ENCODE data around the gene ELFN2.

Gene ELFN2

DNA sequence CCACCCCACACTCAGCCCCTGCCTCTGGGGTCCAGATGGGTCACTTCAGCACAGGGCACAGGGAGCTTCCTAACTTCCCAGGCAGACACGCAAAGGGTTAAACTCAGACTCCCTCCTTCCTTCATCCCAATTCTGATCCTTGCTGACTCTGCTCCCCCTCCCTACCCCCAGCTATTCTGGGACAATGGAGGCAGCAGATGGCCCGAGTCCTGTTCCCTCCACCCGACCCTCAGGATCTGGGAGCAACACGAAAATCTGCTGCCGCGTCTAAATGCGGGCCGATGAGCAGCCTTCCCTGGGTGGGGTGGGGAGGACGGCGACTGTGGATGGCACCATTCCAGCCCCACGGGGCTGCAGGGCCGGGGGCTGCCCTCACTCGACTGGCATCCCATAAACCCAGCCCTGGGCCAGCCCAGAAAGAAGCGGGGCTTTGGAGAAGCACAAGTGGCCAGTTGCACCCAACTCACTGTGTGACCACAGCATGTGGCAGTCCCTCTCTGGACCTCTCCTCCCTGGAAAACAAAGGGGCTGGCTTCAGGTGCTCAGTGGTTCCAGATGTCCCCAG lies 40.2 kb upstream of the ELFN2 start:
- Histone ChIP-seq H3K36me3 (ENCODE audit: control insufficient read depth, insufficient read depth, low read length) (no peaks in the 10 kb centered on the region), H3K4me1 (ENCODE audit: control insufficient read depth, insufficient read depth, low read length) (no peaks in the 10 kb centered on the region), H3K27ac (ENCODE audit: low read depth, low read length) (no peak overlapping the region), H3K4me3 (ENCODE audit: low read depth, low read length) (no peak overlapping the region), H3K27me3 (ENCODE audit: control insufficient read depth, insufficient read depth, low read length) (no peaks in the 10 kb centered on the region), H3K9me3 (ENCODE audit: control insufficient read depth, insufficient read depth, low read length) (no peaks in the 10 kb centered on the region), H3K9ac (ENCODE audit: low read depth, low read length) (no peak overlapping the region)

DNA sequence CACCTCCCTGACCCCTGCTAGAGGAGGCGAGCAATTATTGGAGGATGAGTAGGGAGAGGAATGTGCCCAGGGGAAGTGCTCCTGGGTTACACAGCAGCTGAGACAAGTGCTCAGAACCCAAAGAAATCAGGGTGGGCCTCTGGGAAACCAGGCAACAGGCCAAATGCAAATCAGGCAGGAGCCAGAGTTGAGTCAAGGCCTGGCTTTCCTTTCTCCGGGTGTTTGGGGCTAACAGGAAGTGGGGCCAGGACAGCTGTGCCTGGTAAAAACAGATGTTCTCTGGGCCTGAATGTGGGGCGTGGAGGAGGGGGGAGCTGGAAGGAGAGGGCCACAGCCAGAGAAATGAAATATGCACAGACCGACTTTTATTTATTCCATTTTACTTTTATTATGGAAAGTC lies 36.9 kb upstream of the ELFN2 start:
- Histone ChIP-seq H3K4me3 (ENCODE audit: low read depth, low read length) (no peak overlapping the region), H3K36me3 (ENCODE audit: control insufficient read depth, insufficient read depth, low read length) (no peaks in the 10 kb centered on the region), H3K9me3 (ENCODE audit: control insufficient read depth, insufficient read depth, low read length) (no peaks in the 10 kb centered on the region), H3K27ac (ENCODE audit: low read depth, low read length) (no peak overlapping the region), H3K9ac (ENCODE audit: low read depth, low read length) (no peak overlapping the region), H3K4me1 (ENCODE audit: control insufficient read depth, insufficient read depth, low read length) (no peaks in the 10 kb centered on the region), H3K27me3 (ENCODE audit: control insufficient read depth, insufficient read depth, low read length) (no peaks in the 10 kb centered on the region)

DNA sequence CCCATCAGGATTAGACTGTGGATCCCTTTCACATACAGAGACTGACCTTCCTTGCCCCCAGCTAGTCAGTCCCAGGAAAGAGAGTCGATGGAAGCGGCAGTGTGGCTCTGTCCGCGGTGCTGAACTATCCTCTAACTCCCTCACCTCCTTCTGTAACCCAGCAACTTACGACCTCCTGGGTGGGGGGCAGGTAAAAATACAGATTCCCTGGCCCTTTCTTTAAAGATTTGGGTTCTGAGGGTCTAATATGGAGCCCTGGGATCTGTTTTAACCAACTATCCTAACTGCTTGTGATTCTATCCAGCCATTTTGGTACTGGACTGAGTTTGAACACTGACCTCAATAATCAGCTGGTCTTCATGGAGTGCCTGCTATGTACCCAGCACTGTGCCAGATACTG lies 35.7 kb upstream of the ELFN2 start:
- no peaks in the 10 kb centered on the region for H3K36me3 ChIP-seq (ENCODE audit: control insufficient read depth, insufficient read depth, low read length)
- H3K4me3 ChIP-seq (ENCODE audit: low read depth, low read length) = no peak overlapping the region
- H3K9ac ChIP-seq (ENCODE audit: low read depth, low read length) = no peak overlapping the region
- no peak overlapping the region for H3K27ac ChIP-seq (ENCODE audit: low read depth, low read length)
- no peaks in the 10 kb centered on the region for H3K9me3 ChIP-seq (ENCODE audit: control insufficient read depth, insufficient read depth, low read length)
- H3K27me3 ChIP-seq (ENCODE audit: control insufficient read depth, insufficient read depth, low read length) = no peaks in the 10 kb centered on the region
- no peaks in the 10 kb centered on the region for H3K4me1 ChIP-seq (ENCODE audit: control insufficient read depth, insufficient read depth, low read length)

DNA sequence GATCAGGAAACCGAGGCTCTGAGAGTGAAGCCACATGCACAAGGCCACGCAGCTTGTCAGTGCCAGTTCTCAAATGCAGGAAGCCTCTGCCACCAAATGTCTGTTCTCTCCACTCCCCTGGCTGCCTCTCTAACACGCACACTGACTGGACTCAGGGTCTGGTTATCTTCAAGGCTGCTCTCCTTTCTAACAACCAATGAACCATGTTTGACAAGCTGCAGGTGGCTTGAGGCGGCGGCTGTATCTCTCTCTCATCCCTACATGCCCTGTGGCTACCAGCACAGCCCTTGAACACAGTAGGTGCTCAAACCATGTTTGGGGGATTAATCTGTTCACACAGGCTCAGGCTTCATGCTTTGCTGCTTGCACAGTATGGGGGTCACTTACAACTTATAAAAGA lies 35.2 kb upstream of the ELFN2 start:
- Histone ChIP-seq H3K4me3 (ENCODE audit: low read depth, low read length) (no peak overlapping the region), H3K9me3 (ENCODE audit: control insufficient read depth, insufficient read depth, low read length) (no peaks in the 10 kb centered on the region), H3K27ac (ENCODE audit: low read depth, low read length) (no peak overlapping the region), H3K27me3 (ENCODE audit: control insufficient read depth, insufficient read depth, low read length) (no peaks in the 10 kb centered on the region), H3K4me1 (ENCODE audit: control insufficient read depth, insufficient read depth, low read length) (no peaks in the 10 kb centered on the region), H3K9ac (ENCODE audit: low read depth, low read length) (no peak overlapping the region), H3K36me3 (ENCODE audit: control insufficient read depth, insufficient read depth, low read length) (no peaks in the 10 kb centered on the region)

DNA sequence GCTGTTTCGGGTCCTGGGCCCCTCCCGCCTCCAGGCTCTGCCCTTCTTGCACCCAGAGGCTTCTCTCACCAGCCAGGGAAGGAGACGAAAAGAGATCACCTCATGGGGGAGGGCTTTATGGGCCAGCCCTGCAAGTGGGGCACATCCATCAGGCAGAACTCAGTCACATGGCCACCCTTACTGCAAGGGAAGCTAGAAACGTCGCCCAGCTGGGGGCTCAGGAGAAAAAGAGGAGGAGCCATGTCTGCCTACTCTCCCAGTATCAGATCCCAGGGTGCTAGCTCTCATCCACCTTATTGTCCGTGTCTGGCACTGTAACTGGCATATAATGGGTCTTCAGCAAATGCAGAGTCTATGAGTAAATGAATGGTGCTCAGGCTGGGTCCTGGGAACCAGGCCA lies 34.7 kb upstream of the ELFN2 start:
- no peak overlapping the region for H3K27ac ChIP-seq (ENCODE audit: low read depth, low read length)
- no peaks in the 10 kb centered on the region for H3K27me3 ChIP-seq (ENCODE audit: control insufficient read depth, insufficient read depth, low read length)
- no peak overlapping the region for H3K9ac ChIP-seq (ENCODE audit: low read depth, low read length)
- no peaks in the 10 kb centered on the region for H3K36me3 ChIP-seq (ENCODE audit: control insufficient read depth, insufficient read depth, low read length)
- no peaks in the 10 kb centered on the region for H3K9me3 ChIP-seq (ENCODE audit: control insufficient read depth, insufficient read depth, low read length)
- no peak overlapping the region for H3K4me3 ChIP-seq (ENCODE audit: low read depth, low read length)
- H3K4me1 ChIP-seq (ENCODE audit: control insufficient read depth, insufficient read depth, low read length) = no peaks in the 10 kb centered on the region

DNA sequence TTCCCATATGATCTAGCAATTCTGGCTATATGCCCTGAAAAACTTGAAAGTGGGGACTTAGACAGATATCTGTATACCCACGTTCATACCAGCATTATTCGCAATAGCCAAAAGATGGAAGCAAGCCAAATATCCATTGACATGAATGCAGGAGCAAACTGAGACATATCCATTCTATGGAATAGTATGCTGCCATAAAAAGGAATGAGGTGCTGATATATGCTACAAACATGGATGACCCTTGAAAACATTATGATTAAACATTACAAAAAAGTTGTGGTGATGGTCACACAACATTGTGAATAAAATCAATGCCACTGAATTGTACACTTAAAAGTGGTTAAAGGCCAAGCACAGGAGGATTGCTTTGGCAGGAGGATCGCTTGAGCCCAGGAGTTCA lies 33.4 kb upstream of the ELFN2 start:
- Histone ChIP-seq H3K36me3 (ENCODE audit: control insufficient read depth, insufficient read depth, low read length) (no peaks in the 10 kb centered on the region), H3K4me1 (ENCODE audit: control insufficient read depth, insufficient read depth, low read length) (peaks cover 8% of the 10 kb centered on the region; the same call in 1 of the 2 replicates), H3K9ac (ENCODE audit: low read depth, low read length) (no peak overlapping the region), H3K4me3 (ENCODE audit: low read depth, low read length) (no peak overlapping the region), H3K27me3 (ENCODE audit: control insufficient read depth, insufficient read depth, low read length) (no peaks in the 10 kb centered on the region), H3K27ac (ENCODE audit: low read depth, low read length) (no peak overlapping the region), H3K9me3 (ENCODE audit: control insufficient read depth, insufficient read depth, low read length) (no peaks in the 10 kb centered on the region)

DNA sequence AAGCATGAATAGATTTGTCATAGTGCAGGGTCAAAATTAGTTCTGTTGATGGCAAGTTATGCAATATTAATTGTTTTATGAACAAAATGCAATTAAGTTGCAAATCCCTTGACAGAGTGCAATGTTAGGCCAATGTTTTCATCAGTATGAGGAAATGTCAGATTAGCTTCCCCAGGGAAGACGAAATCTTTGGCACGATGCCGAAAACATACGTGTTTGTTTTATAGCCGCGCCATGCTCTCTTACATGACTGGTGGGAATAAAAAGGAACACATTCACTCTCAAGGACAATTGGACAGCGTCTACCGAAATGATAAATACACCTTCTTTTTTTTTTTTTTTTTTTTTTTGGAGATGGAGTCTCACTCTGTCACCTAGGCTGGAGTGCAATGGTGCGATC lies 31.9 kb upstream of the ELFN2 start:
- H3K4me3 ChIP-seq (ENCODE audit: low read depth, low read length) = no peak overlapping the region
- H3K4me1 ChIP-seq (ENCODE audit: control insufficient read depth, insufficient read depth, low read length) = peaks cover 10% of the 10 kb centered on the region; the same call in 1 of the 2 replicates
- no peaks in the 10 kb centered on the region for H3K36me3 ChIP-seq (ENCODE audit: control insufficient read depth, insufficient read depth, low read length)
- H3K27ac ChIP-seq (ENCODE audit: low read depth, low read length) = no peak overlapping the region
- H3K9ac ChIP-seq (ENCODE audit: low read depth, low read length) = no peak overlapping the region
- H3K9me3 ChIP-seq (ENCODE audit: control insufficient read depth, insufficient read depth, low read length) = no peaks in the 10 kb centered on the region
- no peaks in the 10 kb centered on the region for H3K27me3 ChIP-seq (ENCODE audit: control insufficient read depth, insufficient read depth, low read length)

DNA sequence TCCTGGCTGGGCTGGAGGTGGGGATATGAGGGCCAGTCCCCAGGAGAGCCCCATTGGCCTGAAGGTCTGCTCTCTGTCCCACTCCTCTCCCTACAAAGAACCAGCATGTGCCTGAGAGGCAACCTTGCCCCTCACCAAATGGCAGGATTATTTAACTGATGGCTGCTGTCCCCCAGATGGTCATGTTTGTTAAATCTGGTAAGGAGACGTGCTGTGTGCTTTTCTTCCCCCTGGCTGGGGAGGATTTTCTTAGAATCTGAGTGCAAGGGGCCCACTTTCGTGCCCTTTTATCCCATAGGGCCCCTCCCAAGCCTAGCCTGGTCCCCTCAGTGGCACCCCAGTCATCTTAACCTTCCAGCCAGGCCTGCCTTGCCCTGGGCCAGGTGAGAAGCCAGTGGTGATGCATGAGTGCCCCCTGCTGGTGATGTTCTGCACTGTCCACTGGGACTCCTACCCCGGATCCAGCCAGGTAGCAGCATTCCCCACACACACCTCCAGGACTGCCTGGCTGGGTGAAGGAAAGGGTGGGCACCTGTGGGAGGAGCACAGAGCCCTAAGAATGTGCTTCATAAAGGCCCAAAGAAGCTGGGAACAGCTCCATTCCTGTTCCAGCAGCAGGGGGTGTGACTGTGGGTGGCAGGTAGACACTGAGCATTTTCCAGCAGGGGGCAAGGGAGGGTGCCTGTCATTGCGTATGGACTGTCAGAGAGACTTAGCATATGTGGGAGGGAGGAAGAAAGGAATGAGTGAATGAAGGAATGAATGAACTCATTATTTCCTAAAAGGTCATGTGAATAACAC lies 30.0 kb upstream of the ELFN2 start:
- Histone ChIP-seq H3K27ac (ENCODE audit: low read depth, low read length) (no peak overlapping the region), H3K36me3 (ENCODE audit: control insufficient read depth, insufficient read depth, low read length) (no peaks in the 10 kb centered on the region), H3K4me3 (ENCODE audit: low read depth, low read length) (no peak overlapping the region), H3K9ac (ENCODE audit: low read depth, low read length) (no peak overlapping the region), H3K27me3 (ENCODE audit: control insufficient read depth, insufficient read depth, low read length) (no peaks in the 10 kb centered on the region), H3K9me3 (ENCODE audit: control insufficient read depth, insufficient read depth, low read length) (no peaks in the 10 kb centered on the region), H3K4me1 (ENCODE audit: control insufficient read depth, insufficient read depth, low read length) (peaks cover 10% of the 10 kb centered on the region; the same call in 1 of the 2 replicates)

DNA sequence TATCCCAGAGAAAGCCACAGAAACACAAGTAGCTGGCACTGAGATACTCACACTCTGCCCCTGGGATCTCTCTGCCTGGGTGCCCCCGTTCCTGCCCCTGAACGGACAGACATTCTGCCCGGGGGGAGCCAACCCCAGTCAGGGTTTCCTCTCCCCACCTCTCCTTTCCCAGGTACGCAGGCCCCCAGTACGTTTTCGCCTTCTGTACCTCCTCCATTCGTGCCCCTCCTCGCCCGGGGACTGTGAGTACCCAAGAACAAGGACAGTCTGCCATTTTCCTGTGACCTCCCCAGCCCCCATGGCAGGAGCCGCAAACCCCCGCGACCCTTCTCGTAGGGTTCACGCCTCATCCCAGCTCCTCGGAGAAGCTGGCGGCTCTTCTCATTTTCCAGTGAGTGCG lies 29.1 kb upstream of the ELFN2 start:
- Histone ChIP-seq H3K4me1 (ENCODE audit: control insufficient read depth, insufficient read depth, low read length) (peaks cover 10% of the 10 kb centered on the region; the same call in 1 of the 2 replicates), H3K4me3 (ENCODE audit: low read depth, low read length) (no peak overlapping the region), H3K36me3 (ENCODE audit: control insufficient read depth, insufficient read depth, low read length) (no peaks in the 10 kb centered on the region), H3K27ac (ENCODE audit: low read depth, low read length) (no peak overlapping the region), H3K9me3 (ENCODE audit: control insufficient read depth, insufficient read depth, low read length) (no peaks in the 10 kb centered on the region), H3K27me3 (ENCODE audit: control insufficient read depth, insufficient read depth, low read length) (no peaks in the 10 kb centered on the region), H3K9ac (ENCODE audit: low read depth, low read length) (no peak overlapping the region)

DNA sequence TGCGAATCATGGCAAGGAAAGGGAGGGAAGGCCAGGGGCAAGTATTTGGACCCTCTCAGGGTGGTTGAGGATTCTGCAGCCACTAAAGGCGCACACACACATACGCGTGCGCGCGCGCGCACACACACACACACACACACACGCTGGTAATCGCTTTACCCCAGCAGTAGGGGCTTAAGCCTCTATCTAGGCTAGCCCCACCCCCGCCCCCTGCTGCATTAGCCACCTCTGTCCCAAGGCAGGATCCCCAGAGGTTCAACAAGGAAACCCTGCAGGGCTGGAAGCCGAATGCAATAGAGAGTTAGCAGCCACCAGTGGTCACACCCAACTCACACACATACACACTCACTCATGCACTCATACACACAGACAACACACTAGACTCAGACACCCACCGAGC lies 28.6 kb upstream of the ELFN2 start:
- H3K36me3 ChIP-seq (ENCODE audit: control insufficient read depth, insufficient read depth, low read length) = no peaks in the 10 kb centered on the region
- H3K27ac ChIP-seq (ENCODE audit: low read depth, low read length) = peak overlapping the region; percentile 36
- H3K27me3 ChIP-seq (ENCODE audit: control insufficient read depth, insufficient read depth, low read length) = no peaks in the 10 kb centered on the region
- H3K9me3 ChIP-seq (ENCODE audit: control insufficient read depth, insufficient read depth, low read length) = no peaks in the 10 kb centered on the region
- no peak overlapping the region for H3K9ac ChIP-seq (ENCODE audit: low read depth, low read length)
- H3K4me3 ChIP-seq (ENCODE audit: low read depth, low read length) = no peak overlapping the region
- H3K4me1 ChIP-seq (ENCODE audit: control insufficient read depth, insufficient read depth, low read length) = peaks cover 10% of the 10 kb centered on the region; the same call in 1 of the 2 replicates

DNA sequence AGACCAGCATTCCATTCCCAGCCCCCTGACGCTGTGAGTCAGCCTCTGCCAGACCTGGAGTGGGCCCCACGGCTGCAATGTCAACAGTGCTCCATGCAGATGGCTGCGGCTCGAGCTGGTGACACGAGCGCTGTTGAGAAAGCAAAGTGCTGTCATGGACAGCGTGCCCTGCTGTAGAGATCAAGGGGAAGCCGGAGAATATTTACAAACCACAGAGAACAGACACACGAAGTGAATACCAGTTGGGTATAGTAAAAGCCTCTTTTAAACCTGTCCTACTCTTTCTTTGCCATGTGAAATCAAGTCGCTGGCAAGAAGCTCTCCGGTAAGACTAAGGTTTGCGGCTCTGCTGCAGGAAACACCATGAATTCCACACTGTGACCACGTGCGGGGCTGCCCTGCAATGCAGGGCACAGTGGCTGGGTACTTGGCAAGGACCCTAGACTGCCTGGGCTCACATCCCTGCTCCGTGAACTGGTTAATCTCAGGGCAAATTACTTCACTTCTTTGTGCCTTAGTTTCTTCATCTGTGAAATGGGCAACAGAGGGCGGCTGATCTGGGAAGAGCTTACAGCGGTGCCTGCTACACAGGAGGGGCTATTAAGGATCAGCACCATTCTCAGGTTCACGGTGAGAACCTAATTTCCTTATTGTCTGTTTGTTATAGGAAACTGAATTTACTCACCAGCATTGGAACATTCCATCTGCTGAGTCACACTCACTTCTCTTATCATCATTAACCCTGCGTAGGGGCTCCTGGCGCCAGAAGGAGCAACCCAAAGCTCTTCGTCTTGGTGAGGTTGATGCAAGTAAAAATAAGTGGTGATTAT lies 27.8 kb upstream of the ELFN2 start:
- Histone ChIP-seq H3K27ac (ENCODE audit: low read depth, low read length) (peak overlapping the region; percentile 36), H3K4me1 (ENCODE audit: control insufficient read depth, insufficient read depth, low read length) (peaks cover 10% of the 10 kb centered on the region; the same call in 1 of the 2 replicates), H3K9ac (ENCODE audit: low read depth, low read length) (no peak overlapping the region)

More for the DNA sequence above, 27.8 kb upstream of the ELFN2 start:
- Histone ChIP-seq H3K27me3 (ENCODE audit: control insufficient read depth, insufficient read depth, low read length) (no peaks in the 10 kb centered on the region), H3K9me3 (ENCODE audit: control insufficient read depth, insufficient read depth, low read length) (no peaks in the 10 kb centered on the region), H3K4me3 (ENCODE audit: low read depth, low read length) (no peak overlapping the region), H3K36me3 (ENCODE audit: control insufficient read depth, insufficient read depth, low read length) (no peaks in the 10 kb centered on the region)
